ENCODE measurements around the gene GOLT1A.

GOLT1A gene

GRCh38 chr1:204191456-204191855, 22.3 kb downstream of the GOLT1A start:
- no peak for ATAC-seq (replicated peaks; ENCODE audit: extremely low read depth, poor library complexity, severe bottlenecking)
- Mint-ChIP-seq H3K27ac (ENCODE audit: low read depth) (no peak overlapping the region), H3K4me3 (no peak overlapping the region)

GRCh38 chr1:204190212-204191211, 23.3 kb downstream of the GOLT1A start:
- Mint-ChIP-seq H3K4me1 (no peaks in the 10 kb centered on the region), H3K9me3 (no peaks in the 10 kb centered on the region), H3K36me3 (ENCODE audit: insufficient read depth) (no peaks in the 10 kb centered on the region), H3K27ac (ENCODE audit: low read depth) (no peak overlapping the region), H3K4me3 (no peak overlapping the region), H3K27me3 (peaks cover 49% of the 10 kb centered on the region)
- ATAC-seq (replicated peaks; ENCODE audit: extremely low read depth, poor library complexity, severe bottlenecking) (no peak), DNase-seq (ENCODE audit: low spot score in 2 of 2) (no peak)

More at GRCh38 chr1:204191456-204191855, 22.3 kb downstream of the GOLT1A start:
- H3K27me3 Mint-ChIP-seq, result peaks cover 47% of the 10 kb centered on the region
- DNase-seq (ENCODE audit: low spot score in 2 of 2), result no peak
- no peaks in the 10 kb centered on the region for H3K4me1 Mint-ChIP-seq
- no peaks in the 10 kb centered on the region for H3K36me3 Mint-ChIP-seq (ENCODE audit: insufficient read depth)
- H3K9me3 Mint-ChIP-seq, result no peaks in the 10 kb centered on the region

- no peaks in the 10 kb centered on the region for H3K36me3 Mint-ChIP-seq (ENCODE audit: insufficient read depth)
- no peak overlapping the region for H3K27ac Mint-ChIP-seq (ENCODE audit: low read depth)
- no peak overlapping the region for H3K4me3 Mint-ChIP-seq
- no peak for DNase-seq (ENCODE audit: low spot score in 2 of 2)
- ATAC-seq (replicated peaks; ENCODE audit: extremely low read depth, poor library complexity, severe bottlenecking), result no peak
- peaks cover 49% of the 10 kb centered on the region for H3K27me3 Mint-ChIP-seq
- no peaks in the 10 kb centered on the region for H3K4me1 Mint-ChIP-seq
- H3K9me3 Mint-ChIP-seq, result no peaks in the 10 kb centered on the region
Observed at GRCh38 chr1:204188959-204189639, 24.7 kb downstream of the GOLT1A start.

GRCh38 chr1:204186597-204186996, 27.2 kb downstream of the GOLT1A start:
- Mint-ChIP-seq H3K27ac (ENCODE audit: low read depth) (no peak overlapping the region), H3K9me3 (no peaks in the 10 kb centered on the region), H3K4me3 (no peak overlapping the region), H3K4me1 (no peaks in the 10 kb centered on the region), H3K36me3 (ENCODE audit: insufficient read depth) (no peaks in the 10 kb centered on the region), H3K27me3 (peaks cover 38% of the 10 kb centered on the region)
- ATAC-seq (replicated peaks; ENCODE audit: extremely low read depth, poor library complexity, severe bottlenecking) (no peak), DNase-seq (ENCODE audit: low spot score in 2 of 2) (no peak)

- no peaks in the 10 kb centered on the region for H3K36me3 Mint-ChIP-seq (ENCODE audit: insufficient read depth)
- ATAC-seq (replicated peaks; ENCODE audit: extremely low read depth, poor library complexity, severe bottlenecking) (no peak), DNase-seq (ENCODE audit: low spot score in 2 of 2) (no peak)
- no peaks in the 10 kb centered on the region for H3K4me1 Mint-ChIP-seq
- H3K9me3 Mint-ChIP-seq, result no peaks in the 10 kb centered on the region
- no peaks in the 10 kb centered on the region for H3K27me3 Mint-ChIP-seq
- H3K27ac Mint-ChIP-seq (ENCODE audit: low read depth), result no peak overlapping the region
- H3K4me3 Mint-ChIP-seq, result no peak overlapping the region
Observed at GRCh38 chr1:204181116-204181515, 32.7 kb downstream of the GOLT1A start.

- ATAC-seq (replicated peaks; ENCODE audit: extremely low read depth, poor library complexity, severe bottlenecking), result no peak
- no peak for DNase-seq (ENCODE audit: low spot score in 2 of 2)
- Mint-ChIP-seq H3K27ac (ENCODE audit: low read depth) (no peak overlapping the region), H3K9me3 (no peaks in the 10 kb centered on the region), H3K36me3 (ENCODE audit: insufficient read depth) (no peaks in the 10 kb centered on the region), H3K4me3 (no peak overlapping the region), H3K27me3 (no peaks in the 10 kb centered on the region), H3K4me1 (no peaks in the 10 kb centered on the region)
Observed at GRCh38 chr1:204180133-204180532, 33.7 kb downstream of the GOLT1A start.

- Mint-ChIP-seq H3K4me1 (no peaks in the 10 kb centered on the region), H3K9me3 (peaks cover 3% of the 10 kb centered on the region), H3K27me3 (no peaks in the 10 kb centered on the region), H3K27ac (ENCODE audit: low read depth) (no peak overlapping the region), H3K36me3 (ENCODE audit: insufficient read depth) (no peaks in the 10 kb centered on the region), H3K4me3 (no peak overlapping the region)
- no peak for ATAC-seq (replicated peaks; ENCODE audit: extremely low read depth, poor library complexity, severe bottlenecking)
- no peak for DNase-seq (ENCODE audit: low spot score in 2 of 2)
Observed at GRCh38 chr1:204178487-204179281, 35.1 kb downstream of the GOLT1A start.

GRCh38 chr1:204177133-204177532, 36.7 kb downstream of the GOLT1A start:
- Mint-ChIP-seq H3K4me1 (no peaks in the 10 kb centered on the region), H3K27ac (ENCODE audit: low read depth) (no peak overlapping the region), H3K27me3 (no peaks in the 10 kb centered on the region), H3K36me3 (ENCODE audit: insufficient read depth) (no peaks in the 10 kb centered on the region), H3K4me3 (no peak overlapping the region), H3K9me3 (peaks cover 6% of the 10 kb centered on the region)
- no peak for DNase-seq (ENCODE audit: low spot score in 2 of 2)
- ATAC-seq (replicated peaks; ENCODE audit: extremely low read depth, poor library complexity, severe bottlenecking), result no peak

GRCh38 chr1:204176049-204176448, 37.7 kb downstream of the GOLT1A start:
- no peak for DNase-seq (ENCODE audit: low spot score in 2 of 2)
- H3K27me3 Mint-ChIP-seq, result no peaks in the 10 kb centered on the region
- H3K9me3 Mint-ChIP-seq, result peaks cover 6% of the 10 kb centered on the region
- ATAC-seq (replicated peaks; ENCODE audit: extremely low read depth, poor library complexity, severe bottlenecking), result no peak
- H3K4me3 Mint-ChIP-seq, result no peak overlapping the region
- H3K4me1 Mint-ChIP-seq, result no peaks in the 10 kb centered on the region
- H3K36me3 Mint-ChIP-seq (ENCODE audit: insufficient read depth), result no peaks in the 10 kb centered on the region
- no peak overlapping the region for H3K27ac Mint-ChIP-seq (ENCODE audit: low read depth)

- Mint-ChIP-seq H3K27me3 (no peaks in the 10 kb centered on the region), H3K4me1 (no peaks in the 10 kb centered on the region), H3K27ac (ENCODE audit: low read depth) (no peak overlapping the region), H3K9me3 (peaks cover 11% of the 10 kb centered on the region), H3K4me3 (no peak overlapping the region), H3K36me3 (ENCODE audit: insufficient read depth) (no peaks in the 10 kb centered on the region)
- no peak for DNase-seq (ENCODE audit: low spot score in 2 of 2)
- no peak for ATAC-seq (replicated peaks; ENCODE audit: extremely low read depth, poor library complexity, severe bottlenecking)
Observed at GRCh38 chr1:204174958-204175357, 38.8 kb downstream of the GOLT1A start.

GRCh38 chr1:204172404-204173029, 41.3 kb downstream of the GOLT1A start:
- Mint-ChIP-seq H3K27ac (ENCODE audit: low read depth) (no peak overlapping the region), H3K4me3 (no peak overlapping the region), H3K36me3 (ENCODE audit: insufficient read depth) (no peaks in the 10 kb centered on the region), H3K9me3 (peaks cover 12% of the 10 kb centered on the region), H3K27me3 (no peaks in the 10 kb centered on the region), H3K4me1 (no peaks in the 10 kb centered on the region)
- no peak for DNase-seq (ENCODE audit: low spot score in 2 of 2)
- ATAC-seq (replicated peaks; ENCODE audit: extremely low read depth, poor library complexity, severe bottlenecking), result no peak

GRCh38 chr1:204171751-204172178, 42.0 kb downstream of the GOLT1A start:
- no peaks in the 10 kb centered on the region for H3K36me3 Mint-ChIP-seq (ENCODE audit: insufficient read depth)
- no peak for DNase-seq (ENCODE audit: low spot score in 2 of 2)
- H3K9me3 Mint-ChIP-seq, result peaks cover 16% of the 10 kb centered on the region
- ATAC-seq (replicated peaks; ENCODE audit: extremely low read depth, poor library complexity, severe bottlenecking), result no peak
- no peak overlapping the region for H3K4me3 Mint-ChIP-seq
- no peaks in the 10 kb centered on the region for H3K27me3 Mint-ChIP-seq
- no peak overlapping the region for H3K27ac Mint-ChIP-seq (ENCODE audit: low read depth)
- H3K4me1 Mint-ChIP-seq, result no peaks in the 10 kb centered on the region

Data from central memory CD8-positive, alpha-beta T cell (primary cell).